Measurements from ENCODE around the gene LCP2.

LCP2 gene

GRCh38 chr5:170216257-170216864 is 81.2 kb downstream of the LCP2 start:
- DNase-seq (ENCODE audit: low read depth in 2 of 2) = no peak

GRCh38 chr5:170211575-170212334 is 85.8 kb downstream of the LCP2 start:
- DNase-seq (ENCODE audit: low read depth in 2 of 2) = no peak

GRCh38 chr5:170206958-170207357 is 90.6 kb downstream of the LCP2 start:
- DNase-seq (ENCODE audit: low read depth in 2 of 2) = no peak

- DNase-seq (ENCODE audit: low read depth in 2 of 2) = no peak
These were observed 91.4 kb downstream of the LCP2 start for GRCh38 chr5:170206216-170206615.

GRCh38 chr5:170204202-170204601 is 93.4 kb downstream of the LCP2 start:
- DNase-seq (ENCODE audit: low read depth in 2 of 2) = no peak

GRCh38 chr5:170202117-170202516 is 95.5 kb downstream of the LCP2 start:
- no peak for DNase-seq (ENCODE audit: low read depth in 2 of 2)

- no peak for DNase-seq (ENCODE audit: low read depth in 2 of 2)
These were observed 96.3 kb downstream of the LCP2 start for GRCh38 chr5:170201311-170201710.

GRCh38 chr5:170200876-170201275 is 96.7 kb downstream of the LCP2 start:
- DNase-seq (ENCODE audit: low read depth in 2 of 2) = no peak

All from stimulated activated CD8-positive, alpha-beta memory T cell treated with anti-CD3 and anti-CD28 coated beads, Interleukin-15, amount 100 ng/mL, for 48 hours (primary cell).